ENCODE measurements around the gene INTS11.

Gene INTS11

DNA sequence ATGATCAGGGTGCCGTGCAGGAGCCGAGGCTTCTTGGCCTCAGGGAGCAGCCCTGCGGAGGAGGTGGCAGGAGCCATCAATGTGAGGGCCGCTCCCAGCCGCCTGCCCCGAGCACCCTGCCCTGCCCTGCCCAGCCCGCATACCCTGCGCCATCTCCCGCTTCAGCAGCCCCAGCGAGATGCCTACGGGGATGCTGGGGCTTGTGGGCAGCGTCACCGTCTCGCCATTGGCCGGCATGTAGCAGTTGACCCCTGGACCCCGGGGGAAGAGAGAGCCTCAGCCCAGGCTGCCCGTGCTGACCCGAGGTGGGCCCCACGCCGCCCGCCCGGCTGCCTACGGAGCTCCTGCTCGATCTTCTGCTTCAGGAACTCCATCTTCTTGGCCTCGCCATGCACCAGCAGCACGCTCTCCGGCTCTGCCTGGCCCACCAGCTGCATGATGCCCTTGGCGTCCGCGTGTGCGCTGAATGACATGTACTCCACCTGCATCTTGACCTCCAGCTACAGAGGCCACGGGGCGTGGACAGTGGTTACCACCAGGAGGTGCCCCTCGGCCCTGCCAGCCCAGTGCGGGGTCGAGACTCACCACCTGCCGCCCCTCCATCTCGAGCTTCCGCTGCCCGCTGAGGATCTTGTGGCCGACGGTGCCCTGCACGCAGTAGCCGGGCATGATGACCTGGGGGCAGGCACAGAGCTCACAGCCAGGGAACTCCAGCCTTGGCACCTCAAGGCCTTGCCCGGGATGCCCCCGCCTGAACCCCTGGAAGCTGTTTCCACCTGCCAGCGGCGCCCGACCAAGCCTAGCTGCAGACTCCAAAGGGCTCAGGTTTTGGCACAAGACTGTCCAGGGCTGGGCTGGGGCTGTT is 11.8 kb downstream of the INTS11 start:
- TF ChIP-seq, protein P1, sequence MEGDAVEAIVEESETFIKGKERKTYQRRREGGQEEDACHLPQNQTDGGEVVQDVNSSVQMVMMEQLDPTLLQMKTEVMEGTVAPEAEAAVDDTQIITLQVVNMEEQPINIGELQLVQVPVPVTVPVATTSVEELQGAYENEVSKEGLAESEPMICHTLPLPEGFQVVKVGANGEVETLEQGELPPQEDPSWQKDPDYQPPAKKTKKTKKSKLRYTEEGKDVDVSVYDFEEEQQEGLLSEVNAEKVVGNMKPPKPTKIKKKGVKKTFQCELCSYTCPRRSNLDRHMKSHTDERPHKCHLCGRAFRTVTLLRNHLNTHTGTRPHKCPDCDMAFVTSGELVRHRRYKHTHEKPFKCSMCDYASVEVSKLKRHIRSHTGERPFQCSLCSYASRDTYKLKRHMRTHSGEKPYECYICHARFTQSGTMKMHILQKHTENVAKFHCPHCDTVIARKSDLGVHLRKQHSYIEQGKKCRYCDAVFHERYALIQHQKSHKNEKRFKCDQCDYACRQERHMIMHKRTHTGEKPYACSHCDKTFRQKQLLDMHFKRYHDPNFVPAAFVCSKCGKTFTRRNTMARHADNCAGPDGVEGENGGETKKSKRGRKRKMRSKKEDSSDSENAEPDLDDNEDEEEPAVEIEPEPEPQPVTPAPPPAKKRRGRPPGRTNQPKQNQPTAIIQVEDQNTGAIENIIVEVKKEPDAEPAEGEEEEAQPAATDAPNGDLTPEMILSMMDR (conservative IDR thresholded peaks at IDR 0.05; ENCODE audit: control insufficient read depth, insufficient read depth, low read depth, low read length) = no peak
- no peak overlapping the region for H3K4me3 ChIP-seq (ENCODE audit: control insufficient read depth, low read depth, low read length)
- DNase-seq (ENCODE audit: low read depth) = no peak

DNA sequence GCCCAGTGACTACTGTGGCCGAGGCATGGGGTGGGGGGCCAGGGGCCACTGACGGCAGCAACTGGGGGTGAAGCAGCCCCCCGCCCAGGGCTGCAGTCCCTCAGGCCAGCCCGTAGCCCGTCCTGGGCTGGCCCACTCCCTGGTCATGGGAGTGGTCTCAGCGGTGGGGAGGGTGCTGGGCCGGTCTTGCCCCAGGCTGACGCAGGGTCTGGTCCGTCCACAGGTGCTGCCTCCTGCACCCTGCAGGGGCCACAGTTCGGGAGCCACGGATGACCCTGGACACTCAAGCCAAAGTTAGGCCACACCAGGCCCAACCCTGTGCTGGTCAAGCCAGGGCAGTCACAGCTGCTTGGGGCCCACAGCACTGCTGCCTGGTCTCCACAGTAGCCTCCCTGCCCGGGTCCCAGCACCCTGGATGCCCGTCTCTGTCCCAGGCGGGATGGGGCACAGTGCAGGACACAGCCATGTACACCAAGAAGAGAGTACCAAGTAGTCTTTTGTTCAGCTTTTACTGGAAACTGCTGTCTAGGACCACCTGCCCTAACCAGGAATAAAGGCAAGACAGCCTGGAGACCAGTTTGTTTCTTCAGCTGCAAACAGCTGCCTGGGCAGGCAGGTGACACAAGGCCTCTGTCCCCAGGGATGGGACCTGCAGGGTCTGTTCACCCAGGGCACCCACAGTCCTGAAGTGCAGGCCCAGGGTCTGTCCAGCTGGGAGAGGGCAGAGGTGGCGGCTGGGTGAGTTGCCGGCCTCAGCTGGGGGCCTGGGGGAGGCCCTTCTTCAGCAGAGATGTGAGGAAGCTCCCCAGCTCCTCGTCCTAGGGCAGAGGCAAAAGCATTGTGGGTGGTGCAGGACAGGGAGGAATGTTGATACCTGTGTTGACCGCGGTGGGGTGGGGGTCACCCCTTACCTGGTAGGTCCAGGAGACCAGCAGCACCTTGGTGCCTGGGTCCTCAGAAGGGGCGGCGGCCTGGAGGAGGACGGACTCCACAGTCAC is 13.1 kb downstream of the INTS11 start:
- no peak for DNase-seq (ENCODE audit: low read depth)
- TF ChIP-seq, protein P1 (conservative IDR thresholded peaks at IDR 0.05; ENCODE audit: control insufficient read depth, insufficient read depth, low read depth, low read length) = no peak
- H3K4me3 ChIP-seq (ENCODE audit: control insufficient read depth, low read depth, low read length) = no peak overlapping the region

DNA sequence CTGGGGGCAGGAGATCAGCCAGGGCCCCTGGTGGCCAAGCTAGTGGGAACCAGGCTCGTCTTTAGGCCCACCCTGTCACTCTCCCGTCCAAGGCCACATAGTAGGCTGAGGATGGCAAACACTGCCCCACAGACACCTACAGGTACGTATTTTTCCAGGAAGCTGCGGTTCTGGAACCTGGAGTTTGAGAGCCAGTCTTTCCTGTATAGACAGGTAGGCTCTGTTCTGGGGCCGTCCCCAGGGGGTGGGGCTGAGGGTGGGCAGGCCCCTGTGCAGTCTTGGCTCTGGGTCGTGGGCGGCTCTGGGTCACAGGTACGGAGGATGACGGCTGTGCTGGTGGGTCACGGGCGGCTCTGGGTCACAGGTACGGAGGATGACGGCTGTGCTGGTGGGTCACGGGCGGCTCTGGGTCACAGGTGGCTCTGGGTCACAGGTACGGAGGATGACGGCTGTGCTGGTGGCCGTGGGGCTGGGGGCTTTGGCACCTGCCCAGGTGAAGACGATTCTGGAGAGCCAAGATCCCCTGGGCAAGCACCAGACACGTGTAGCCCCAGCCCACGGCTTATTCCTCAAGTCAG is 13.9 kb downstream of the INTS11 start:
- TF ChIP-seq, protein P1 (conservative IDR thresholded peaks at IDR 0.05; ENCODE audit: control insufficient read depth, insufficient read depth, low read depth, low read length) = no peak
- DNase-seq (ENCODE audit: low read depth) = no peak
- H3K4me3 ChIP-seq (ENCODE audit: control insufficient read depth, low read depth, low read length) = no peak overlapping the region

DNA sequence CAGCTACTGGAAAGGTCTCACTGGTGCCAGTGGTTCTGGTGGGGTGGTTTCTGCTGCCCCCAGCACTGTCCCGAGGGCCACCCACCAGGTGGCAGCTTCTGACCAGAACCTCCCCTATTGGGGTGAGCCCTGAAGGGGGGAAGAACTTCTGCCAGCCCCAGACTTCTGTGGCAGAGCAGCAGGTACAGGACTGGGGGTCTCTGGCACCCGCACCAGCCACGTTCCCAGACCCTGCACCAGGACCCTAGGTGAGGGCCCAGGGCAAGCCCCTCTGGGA is 14.4 kb downstream of the INTS11 start:
- no peak for DNase-seq (ENCODE audit: low read depth)

DNA sequence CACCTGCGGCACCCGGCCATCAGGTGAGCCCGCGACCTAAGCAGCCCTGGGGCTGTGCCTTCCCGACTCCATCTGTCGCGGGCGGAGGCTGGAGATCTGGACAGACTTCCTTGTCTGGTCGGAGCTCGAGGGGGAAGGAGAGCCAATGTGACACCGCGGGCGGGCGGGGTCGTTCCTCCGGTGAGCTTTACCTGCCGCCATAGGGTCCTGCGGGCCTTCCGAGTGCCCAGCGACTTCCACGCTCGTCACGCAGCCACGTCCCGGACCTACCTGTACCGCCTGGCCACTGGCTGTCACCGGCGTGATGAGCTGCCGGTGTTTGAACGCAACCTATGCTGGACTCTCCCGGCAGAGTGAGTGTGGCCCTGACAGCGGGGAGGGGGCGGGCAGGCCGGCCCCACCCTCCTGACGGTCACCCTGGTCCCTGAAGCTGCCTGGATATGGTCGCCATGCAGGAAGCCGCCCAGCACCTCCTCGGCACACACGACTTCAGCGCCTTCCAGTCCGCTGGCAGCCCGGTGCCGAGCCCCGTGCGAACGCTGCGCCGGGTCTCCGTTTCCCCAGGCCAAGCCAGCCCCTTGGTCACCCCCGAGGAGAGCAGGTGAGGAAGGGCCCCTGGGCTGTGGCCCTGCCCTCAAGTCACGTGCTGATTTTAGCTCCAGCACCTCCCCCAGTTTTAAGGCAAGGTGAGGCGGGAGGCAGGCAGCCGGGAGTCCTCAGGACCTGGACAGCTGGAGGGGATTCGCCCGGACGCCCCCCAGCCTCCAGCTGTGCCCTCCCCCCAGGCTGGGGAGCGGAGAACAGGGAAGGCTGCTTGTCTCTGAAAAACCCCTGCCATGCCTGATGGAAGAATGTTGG is 15.0 kb downstream of the INTS11 start:
- DNase-seq (ENCODE audit: low read depth) = no peak
- H3K4me3 ChIP-seq (ENCODE audit: control insufficient read depth, low read depth, low read length) = peak overlapping the region; percentile 54
- TF ChIP-seq, protein P1 (conservative IDR thresholded peaks at IDR 0.05; ENCODE audit: control insufficient read depth, insufficient read depth, low read depth, low read length) = no peak

More for the DNA sequence above, 14.4 kb downstream of the INTS11 start:
- H3K4me3 ChIP-seq (ENCODE audit: control insufficient read depth, low read depth, low read length) = no peak overlapping the region
- TF ChIP-seq, protein P1 (conservative IDR thresholded peaks at IDR 0.05; ENCODE audit: control insufficient read depth, insufficient read depth, low read depth, low read length) = no peak

All from fibroblast of mammary gland (primary cell).